ENCODE measurements around the gene PTPRE.

Gene PTPRE

GRCh38 chr10:127875916-127876315 is 31.0 kb upstream of the PTPRE start:
- Histone ChIP-seq H3K27me3 (ENCODE audit: control insufficient read depth, low read length) (peaks cover 6% of the 10 kb centered on the region), H3K79me2 (ENCODE audit: control insufficient read depth, low read length) (no peaks in the 10 kb centered on the region), H3K9me3 (ENCODE audit: control insufficient read depth, insufficient read depth, low read length) (no peaks in the 10 kb centered on the region), H3K4me2 (ENCODE audit: low read length) (no peak overlapping the region), H3K36me3 (ENCODE audit: control insufficient read depth, low read length) (no peaks in the 10 kb centered on the region), H3K9me2 (replicated peaks; ENCODE audit: control insufficient read depth, low read length) (no peaks in the 10 kb centered on the region), H3K4me1 (ENCODE audit: control insufficient read depth, low read length) (no peaks in the 10 kb centered on the region), H3F3A (ENCODE audit: control insufficient read depth, insufficient read depth) (no peaks in the 10 kb centered on the region), H3K4me3 (ENCODE audit: low read length) (no peak overlapping the region), H3K27ac (ENCODE audit: low read depth, low read length) (no peak overlapping the region), H4K20me1 (ENCODE audit: control insufficient read depth, insufficient read depth, low read depth, low read length) (no peaks in the 10 kb centered on the region)
- TF ChIP-seq EZH2phosphoT487 (IDR thresholded peaks at IDR 0.05; ENCODE audit: borderline replicate concordance, low read length) (no peak), CTCF (IDR thresholded peaks at IDR 0.05; ENCODE audit: low read depth, low read length, poor library complexity, severe bottlenecking) (no peak)

- Histone ChIP-seq H3K27me3 (ENCODE audit: control insufficient read depth, low read length) (peaks cover 6% of the 10 kb centered on the region), H4K20me1 (ENCODE audit: control insufficient read depth, insufficient read depth, low read depth, low read length) (no peaks in the 10 kb centered on the region), H3K9me3 (ENCODE audit: control insufficient read depth, insufficient read depth, low read length) (no peaks in the 10 kb centered on the region), H3K4me3 (ENCODE audit: low read length) (no peak overlapping the region), H3K36me3 (ENCODE audit: control insufficient read depth, low read length) (no peaks in the 10 kb centered on the region), H3F3A (ENCODE audit: control insufficient read depth, insufficient read depth) (no peaks in the 10 kb centered on the region), H3K79me2 (ENCODE audit: control insufficient read depth, low read length) (no peaks in the 10 kb centered on the region), H3K4me1 (ENCODE audit: control insufficient read depth, low read length) (no peaks in the 10 kb centered on the region), H3K9me2 (replicated peaks; ENCODE audit: control insufficient read depth, low read length) (no peaks in the 10 kb centered on the region), H3K27ac (ENCODE audit: low read depth, low read length) (no peak overlapping the region), H3K4me2 (ENCODE audit: low read length) (no peak overlapping the region)
- TF ChIP-seq CTCF (IDR thresholded peaks at IDR 0.05; ENCODE audit: low read depth, low read length, poor library complexity, severe bottlenecking) (no peak), EZH2phosphoT487 (IDR thresholded peaks at IDR 0.05; ENCODE audit: borderline replicate concordance, low read length) (no peak)
These were observed 29.8 kb upstream of the PTPRE start for GRCh38 chr10:127877116-127877515.

- H3K4me3 ChIP-seq (ENCODE audit: low read length) = no peak overlapping the region
- no peaks in the 10 kb centered on the region for H4K20me1 ChIP-seq (ENCODE audit: control insufficient read depth, insufficient read depth, low read depth, low read length)
- no peaks in the 10 kb centered on the region for H3K4me1 ChIP-seq (ENCODE audit: control insufficient read depth, low read length)
- no peaks in the 10 kb centered on the region for H3F3A ChIP-seq (ENCODE audit: control insufficient read depth, insufficient read depth)
- H3K36me3 ChIP-seq (ENCODE audit: control insufficient read depth, low read length) = no peaks in the 10 kb centered on the region
- no peak overlapping the region for H3K4me2 ChIP-seq (ENCODE audit: low read length)
- peaks cover 6% of the 10 kb centered on the region for H3K27me3 ChIP-seq (ENCODE audit: control insufficient read depth, low read length)
- no peaks in the 10 kb centered on the region for H3K79me2 ChIP-seq (ENCODE audit: control insufficient read depth, low read length)
- no peak overlapping the region for H3K27ac ChIP-seq (ENCODE audit: low read depth, low read length)
- H3K9me3 ChIP-seq (ENCODE audit: control insufficient read depth, insufficient read depth, low read length) = no peaks in the 10 kb centered on the region
- TF ChIP-seq CTCF (IDR thresholded peaks at IDR 0.05; ENCODE audit: low read depth, low read length, poor library complexity, severe bottlenecking) (no peak), EZH2phosphoT487 (IDR thresholded peaks at IDR 0.05; ENCODE audit: borderline replicate concordance, low read length) (no peak)
- H3K9me2 ChIP-seq (replicated peaks; ENCODE audit: control insufficient read depth, low read length) = no peaks in the 10 kb centered on the region
These were observed 29.2 kb upstream of the PTPRE start for GRCh38 chr10:127877699-127878098.
